ENCODE measurements around the gene METTL21C.

METTL21C gene

GRCh38 chr13:102690883-102691282, 4.0 kb downstream of the METTL21C start:
- TF ChIP-seq CTCF (IDR thresholded peaks at IDR 0.05; ENCODE audit: insufficient read depth, low read depth, low read length, missing control alignments): no peak
- no peak for DNase-seq (ENCODE audit: low read depth)
- no peak overlapping the region for H3K4me3 ChIP-seq (ENCODE audit: low read depth, low read length)

- TF ChIP-seq CTCF (IDR thresholded peaks at IDR 0.05; ENCODE audit: insufficient read depth, low read depth, low read length, missing control alignments): no peak
These were observed 6.4 kb downstream of the METTL21C start for GRCh38 chr13:102688306-102688973.

GRCh38 chr13:102687520-102687919, 7.3 kb downstream of the METTL21C start:
- no peak for TF ChIP-seq CTCF (IDR thresholded peaks at IDR 0.05; ENCODE audit: insufficient read depth, low read depth, low read length, missing control alignments)
- no peak for DNase-seq (ENCODE audit: low read depth)

More at GRCh38 chr13:102688306-102688973, 6.4 kb downstream of the METTL21C start:
- no peak for DNase-seq (ENCODE audit: low read depth)
- H3K4me3 ChIP-seq (ENCODE audit: low read depth, low read length): no peak overlapping the region

GRCh38 chr13:102686024-102686423, 8.8 kb downstream of the METTL21C start:
- DNase-seq (ENCODE audit: low read depth): no peak
- H3K4me3 ChIP-seq (ENCODE audit: low read depth, low read length): no peak overlapping the region
- no peak for TF ChIP-seq CTCF (IDR thresholded peaks at IDR 0.05; ENCODE audit: insufficient read depth, low read depth, low read length, missing control alignments)

More at GRCh38 chr13:102687520-102687919, 7.3 kb downstream of the METTL21C start:
- no peak overlapping the region for H3K4me3 ChIP-seq (ENCODE audit: low read depth, low read length)

- H3K4me3 ChIP-seq (ENCODE audit: low read depth, low read length): no peak overlapping the region
- DNase-seq (ENCODE audit: low read depth): no peak
- TF ChIP-seq CTCF (IDR thresholded peaks at IDR 0.05; ENCODE audit: insufficient read depth, low read depth, low read length, missing control alignments): no peak
These were observed 11.2 kb downstream of the METTL21C start for GRCh38 chr13:102683637-102684036.

GRCh38 chr13:102682727-102683126, 12.1 kb downstream of the METTL21C start:
- no peak for DNase-seq (ENCODE audit: low read depth)
- TF ChIP-seq CTCF (IDR thresholded peaks at IDR 0.05; ENCODE audit: insufficient read depth, low read depth, low read length, missing control alignments): no peak
- H3K4me3 ChIP-seq (ENCODE audit: low read depth, low read length): no peak overlapping the region

- H3K4me3 ChIP-seq (ENCODE audit: low read depth, low read length): no peak overlapping the region
- TF ChIP-seq CTCF (IDR thresholded peaks at IDR 0.05; ENCODE audit: insufficient read depth, low read depth, low read length, missing control alignments): no peak
- no peak for DNase-seq (ENCODE audit: low read depth)
These were observed 12.6 kb downstream of the METTL21C start for GRCh38 chr13:102682211-102682610.

Measured in GM12865 (cell line).